Measurements from ENCODE around the gene S100P.

DNA sequence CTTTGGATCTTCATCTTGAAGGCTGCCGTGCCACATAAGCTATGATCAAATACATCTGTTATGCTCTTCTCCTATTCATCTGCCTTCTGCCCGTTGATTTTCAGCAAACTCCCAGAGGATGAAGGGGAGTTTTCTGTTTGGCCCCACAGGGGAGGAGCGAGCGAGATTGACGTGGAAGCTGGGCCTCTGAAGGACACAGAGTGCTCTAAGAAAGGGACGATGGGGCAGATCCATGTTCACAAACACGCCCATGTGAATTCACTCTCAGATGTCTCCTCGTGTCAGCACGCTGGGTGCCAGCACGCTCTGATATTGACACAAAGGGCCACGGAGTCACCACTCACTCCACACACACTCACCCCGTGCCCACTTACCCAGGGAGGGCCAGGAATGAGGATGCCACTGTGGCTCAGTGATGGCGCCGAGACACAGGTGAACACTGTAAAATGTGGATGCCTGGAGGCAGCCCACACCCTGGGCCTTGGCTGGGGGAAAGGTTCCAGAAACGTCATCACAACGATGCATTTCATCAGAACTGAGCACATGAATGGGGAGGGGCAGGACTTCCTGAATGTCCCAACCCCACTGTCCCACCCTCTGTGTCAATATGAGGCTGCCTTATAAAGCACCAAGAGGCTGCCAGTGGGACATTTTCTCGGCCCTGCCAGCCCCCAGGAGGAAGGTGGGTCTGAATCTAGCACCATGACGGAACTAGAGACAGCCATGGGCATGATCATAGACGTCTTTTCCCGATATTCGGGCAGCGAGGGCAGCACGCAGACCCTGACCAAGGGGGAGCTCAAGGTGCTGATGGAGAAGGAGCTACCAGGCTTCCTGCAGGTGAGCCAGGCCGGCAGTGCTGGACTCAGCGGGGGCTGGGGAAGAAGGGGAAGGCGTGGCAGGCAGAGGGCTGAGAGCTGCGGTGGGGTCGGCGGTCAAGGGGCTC lies at the start of gene S100P:
- no peak for TF ChIP-seq CTCF (IDR thresholded peaks at IDR 0.05)
- no peak for TF ChIP-seq POLR2A (IDR thresholded peaks at IDR 0.05)

All from ovary (tissue), 3 donors.